H1 (cell line): Measurements from ENCODE around the gene AKR7A2. TPM values are rescaled to one million over a fixed set of nuclear protein-coding genes. Genes with fewer than 3 reads are reported as not detected.
A peak's percentile ranks its signal among the peaks of the same experiment; 100 is the strongest.

ENCODE experiments used
- CTCF ChIA-PET: fragments of 300-600 bp; sonication (Branson Sonifier 250); formaldehyde crosslinking; loops from one replicate; lab custom pipeline; 2021; ENCODE audit not compliant: partially characterized antibody; lab: Charles Lee
- POLR2A ChIA-PET: fragments of 300-600 bp; sonication (Branson Sonifier 250); formaldehyde crosslinking; loops from one replicate; lab custom pipeline; 2021; ENCODE audit warnings: inconsistent platforms; ENCODE audit not compliant: partially characterized antibody; lab: Charles Lee
- DNase-seq, 2 experiments: peaks; one replicate each; pipeline versions ENCODE4 v3.0.0 to v3.0.0-alpha.2; 2010 to 2022; ENCODE audit warnings: low spot score in 2 of 2, low read depth in 1 of 2, mixed read lengths in 1 of 2
- FAIRE-seq: peaks from 2 replicates; lab custom pipeline; 2011; peaks lifted over from hg19 to GRCh38; lab: Jason Lieb, UNC
- H2AFZ ChIP-seq: 2 replicates; pipeline ENCODE4 v1.8.1; 2012; ENCODE audit warnings: low read length, inconsistent platforms
- H2AK5ac ChIP-seq: 2 replicates; pipeline ENCODE4 v1.6.1; 2013; ENCODE audit warnings: low read depth, low read length
- H2BK120ac ChIP-seq: replicated peaks from 2 replicates; pipeline ENCODE3; 2013; ENCODE audit warnings: low read depth, low read length, inconsistent platforms
- H2BK12ac ChIP-seq: 2 replicates; pipeline ENCODE4 v1.6.1; 2013; ENCODE audit warnings: low read depth, low read length
- H2BK15ac ChIP-seq: 2 replicates; pipeline ENCODE4 v1.6.1; 2013; ENCODE audit warnings: low read length
- H2BK20ac ChIP-seq: 2 replicates; pipeline ENCODE4 v1.6.1; 2013; ENCODE audit warnings: low read length
- H2BK5ac ChIP-seq: 2 replicates; pipeline ENCODE4 v1.6.1; 2013; ENCODE audit warnings: low read depth, low read length
- H3K14ac ChIP-seq: 2 replicates; pipeline ENCODE4 v1.6.1; 2013; ENCODE audit warnings: inconsistent platforms; ENCODE audit not compliant: insufficient read length
- H3K18ac ChIP-seq: 2 replicates; pipeline ENCODE4 v1.6.1; 2013; ENCODE audit warnings: low read length; ENCODE audit errors: extremely low read depth
- H3K23ac ChIP-seq: 2 replicates; pipeline ENCODE4 v1.6.1; 2013; ENCODE audit warnings: inconsistent platforms; ENCODE audit not compliant: insufficient read length
- H3K23me2 ChIP-seq: 2 replicates; pipeline ENCODE4 v1.6.1; 2013; ENCODE audit warnings: low read depth, low read length
- H3K27ac ChIP-seq: 2 replicates; pipeline ENCODE4 v1.6.1; 2011; ENCODE audit warnings: low read depth, low read length, inconsistent platforms
- H3K27me3 ChIP-seq, 4 experiments: replicated peaks in 1 of 4; 1 replicate in 1 of 4; 2 replicates in 3 of 4; pipeline versions ENCODE4 v1.6.1 to v1.8.1; 2011 to 2013; ENCODE audit warnings: low read length in 3 of 4, mild to moderate bottlenecking in 3 of 4, inconsistent platforms in 2 of 4, mixed read lengths in 2 of 4, moderate library complexity in 1 of 4; ENCODE audit not compliant: control insufficient read depth in 3 of 4, insufficient read depth in 3 of 4; ENCODE audit errors: extremely low read depth in 1 of 4
- H3K36me3 ChIP-seq, 4 experiments: 2 replicates each; pipeline versions ENCODE4 v1.6.1 to v1.8.1; 2011 to 2013; ENCODE audit warnings: mild to moderate bottlenecking in 4 of 4, low read length in 3 of 4, moderate library complexity in 2 of 4, control low read depth in 1 of 4, inconsistent platforms in 1 of 4; ENCODE audit not compliant: insufficient read depth in 4 of 4, control insufficient read depth in 2 of 4
- H3K4ac ChIP-seq: replicated peaks from 2 replicates; pipeline ENCODE3; 2013; ENCODE audit warnings: low read length, low read depth, mixed read lengths, inconsistent platforms; ENCODE audit not compliant: insufficient read length
- H3K4me1 ChIP-seq, 4 experiments: replicated peaks in 1 of 4; 1 replicate in 1 of 4; 2 replicates in 3 of 4; pipeline versions ENCODE4 v1.6.1 to v1.8.1; 2011 to 2013; ENCODE audit warnings: low read length in 3 of 4, inconsistent platforms in 2 of 4, mixed read lengths in 1 of 4; ENCODE audit not compliant: insufficient read depth in 4 of 4, control insufficient read depth in 3 of 4
- H3K4me2 ChIP-seq, 2 experiments: 2 replicates each; pipeline versions ENCODE4 v1.6.1 to v1.8.1; 2011 to 2013; ENCODE audit warnings: low read depth in 2 of 2, low read length in 2 of 2, control low read depth in 1 of 2, inconsistent platforms in 1 of 2, mild to moderate bottlenecking in 1 of 2; ENCODE audit not compliant: insufficient read depth in 1 of 2
- H3K4me3 ChIP-seq, 4 experiments: fragments of 200-600, 300-600 bp in 1 of 4; sonication (generic), shearing (Covaris generic), sonication (Bioruptor Twin) in 1 of 4; 2 replicates each; pipeline versions ENCODE4 v1.5.1 to v1.8.1; 2011 to 2016; ENCODE audit warnings: low read length in 4 of 4, low read depth in 3 of 4, control low read depth in 2 of 4, inconsistent platforms in 2 of 4, mild to moderate bottlenecking in 2 of 4, mixed read lengths in 1 of 4, moderate library complexity in 1 of 4; ENCODE audit not compliant: insufficient read depth in 2 of 4; ENCODE audit errors: extremely low read depth in 1 of 4
- H3K56ac ChIP-seq: replicated peaks from 2 replicates; pipeline ENCODE3; 2013; ENCODE audit warnings: low read depth, mild to moderate bottlenecking, mixed read lengths, low read length, inconsistent platforms; ENCODE audit not compliant: insufficient read length
- H3K79me1 ChIP-seq: 2 replicates; pipeline ENCODE4 v1.6.1; 2013; ENCODE audit warnings: low read depth, low read length, control low read depth
- H3K79me2 ChIP-seq, 2 experiments: 2 replicates each; pipeline versions ENCODE4 v1.6.1 to v1.8.1; 2012 to 2013; ENCODE audit warnings: low read length in 2 of 2, mild to moderate bottlenecking in 2 of 2, inconsistent platforms in 1 of 2; ENCODE audit not compliant: insufficient read depth in 2 of 2, control insufficient read depth in 1 of 2
- H3K9ac ChIP-seq, 4 experiments: replicated peaks in 1 of 4; 1 replicate in 1 of 4; 2 replicates in 3 of 4; pipeline versions ENCODE4 v1.6.1 to v1.8.1; 2011 to 2013; ENCODE audit warnings: low read depth in 3 of 4, low read length in 3 of 4, control low read depth in 2 of 4, mild to moderate bottlenecking in 2 of 4, moderate library complexity in 2 of 4, inconsistent platforms in 1 of 4; ENCODE audit errors: extremely low read depth in 1 of 4
- H3K9me3 ChIP-seq, 2 experiments: 2 replicates each; pipeline versions ENCODE4 v1.6.1 to v1.8.1; 2012 to 2013; ENCODE audit warnings: mild to moderate bottlenecking in 2 of 2, moderate library complexity in 2 of 2, control low read depth in 1 of 2, inconsistent platforms in 1 of 2, low read depth in 1 of 2, low read length in 1 of 2, mixed read lengths in 1 of 2; ENCODE audit not compliant: insufficient read depth in 2 of 2
- H4K20me1 ChIP-seq, 2 experiments: replicated peaks in 1 of 2; 2 replicates each; pipeline versions ENCODE3 to v1.8.1; 2011 to 2013; ENCODE audit warnings: inconsistent platforms in 2 of 2, low read length in 2 of 2, mild to moderate bottlenecking in 1 of 2; ENCODE audit not compliant: insufficient read depth in 2 of 2, control insufficient read depth in 1 of 2
- H4K5ac ChIP-seq: 2 replicates; pipeline ENCODE4 v1.6.1; 2013; ENCODE audit warnings: low read length, low read depth, mixed read lengths, inconsistent platforms; ENCODE audit not compliant: insufficient read length
- H4K8ac ChIP-seq: 2 replicates; pipeline ENCODE4 v1.8.0; 2013; ENCODE audit warnings: mild to moderate bottlenecking, moderate library complexity, low read length, inconsistent platforms; ENCODE audit not compliant: insufficient read depth; ENCODE audit errors: extremely low read depth
- H4K91ac ChIP-seq: replicated peaks from 2 replicates; pipeline ENCODE3; 2013; ENCODE audit warnings: low read length, mixed read lengths, inconsistent platforms; ENCODE audit not compliant: insufficient read length
- CBX5 ChIP-seq: fragments of 300-800, 300-1000 bp; sonication (generic); IDR thresholded peaks from 2 replicates; pipeline ENCODE4 v1.7.1; 2016; ENCODE audit warnings: antibody characterized with exemption, low read length, low read depth
- CREB1 ChIP-seq: IDR thresholded peaks from 2 replicates; pipeline ENCODE4 v1.6.1; 2012; ENCODE audit warnings: inconsistent platforms
- HDAC2 ChIP-seq, 2 experiments: fragments of 300-600 bp in 1 of 2; sonication (generic) in 1 of 2; IDR thresholded peaks; 2 replicates each; pipeline ENCODE4 v1.6.1; 2011 to 2012; ENCODE audit warnings: low read depth in 2 of 2, low read length in 2 of 2, mild to moderate bottlenecking in 2 of 2, moderate library complexity in 2 of 2, borderline replicate concordance in 1 of 2, inconsistent platforms in 1 of 2
- MAFK ChIP-seq: IDR thresholded peaks from 2 replicates; pipeline ENCODE4 v1.6.1; 2012; ENCODE audit warnings: low read depth, mild to moderate bottlenecking, improper control_type of control experiment, low read length
- RAD21 ChIP-seq, 2 experiments: IDR thresholded peaks in 1 of 2; conservative IDR thresholded peaks in 1 of 2; 2 replicates each; pipeline ENCODE4 v1.6.1; 2011; ENCODE audit warnings: low read depth in 2 of 2, low read length in 2 of 2, improper control_type of control experiment in 1 of 2, inconsistent platforms in 1 of 2, mild to moderate bottlenecking in 1 of 2, moderate library complexity in 1 of 2
- TBP ChIP-seq: IDR thresholded peaks from 2 replicates; pipeline ENCODE4 v1.6.1; 2011; ENCODE audit warnings: low read depth, low read length, improper control_type of control experiment
- YY1 ChIP-seq: IDR thresholded peaks from 2 replicates; pipeline ENCODE4 v1.6.1; 2011; ENCODE audit warnings: low read depth, mild to moderate bottlenecking, low read length
- ZNF274 ChIP-seq: IDR thresholded peaks from 2 replicates; pipeline ENCODE4 v1.7.0; 2012; ENCODE audit warnings: low read length, borderline replicate concordance; ENCODE audit errors: extremely low read depth
- WGBS, 2 experiments: shearing (Covaris generic) in 1 of 2; methylation state at CpG; one replicate each; pipeline versions ENCODE4 v1.1.6 to v1.1.7; 2013 to 2015; ENCODE audit warnings: low lambda C conversion rate in 2 of 2, mixed read lengths in 2 of 2, inconsistent platforms in 1 of 2, low coverage in 1 of 2, missing lambda C conversion rate in 1 of 2; ENCODE audit not compliant: insufficient replicate concordance in 2 of 2, insufficient coverage in 1 of 2, insufficient read length in 1 of 2; ENCODE audit errors: extremely low coverage in 1 of 2, missing lambda C conversion rate in 1 of 2; 5-methylcytosine and 5-hydroxymethylcytosine counted together
- polyA plus RNA-seq, 7 experiments: library from polyadenylated mRNA; depleted of rRNA in 3 of 7; stranded (reverse) in 5 of 7; unstranded in 2 of 7; fragments of >200 nt in 5 of 7; fragments of 200-250 nt in 2 of 7; gene quantifications; 1 replicate in 5 of 7; 2 replicates in 1 of 7; 4 replicates in 1 of 7; pipeline versions ENCODE4 v1.2.1 to v1.2.3, GENCODE V29; 2011 to 2013; ENCODE audit warnings: missing spikeins in 2 of 7, mixed read lengths in 2 of 7
- total RNA-seq: library from RNA; stranded (reverse); fragmentation: NEBNext Ultra II Directional; extraction: Animal tissue kit (Norgen Biotek cat#: 25700); gene quantifications from 2 replicates; pipeline ENCODE4 v1.2.1, GENCODE V29; 2021
- TF ChIP-seq, protein P1 (sequence below), 3 experiments: IDR thresholded peaks; 1 replicate in 2 of 3; 2 replicates in 1 of 3; pipeline versions ENCODE4 v1.5.1 to v1.6.1; 2011; ENCODE audit warnings: low read length in 3 of 3, mild to moderate bottlenecking in 3 of 3, inconsistent platforms in 2 of 3, low read depth in 1 of 3, moderate library complexity in 1 of 3; ENCODE audit not compliant: insufficient read depth in 1 of 3; ENCODE audit errors: control extremely low read depth in 1 of 3
- TF ChIP-seq, protein P2 (sequence below): IDR thresholded peaks from 2 replicates; pipeline ENCODE4 v1.6.1; 2012; ENCODE audit warnings: inconsistent platforms

AKR7A2 gene
- total and polyA plus RNA-seq, 2 of the 8 experiments (the other 6 are each of a cell fraction or from before 2014, with no cell fraction given): 32.0 to 48.3 TPM

DNA sequence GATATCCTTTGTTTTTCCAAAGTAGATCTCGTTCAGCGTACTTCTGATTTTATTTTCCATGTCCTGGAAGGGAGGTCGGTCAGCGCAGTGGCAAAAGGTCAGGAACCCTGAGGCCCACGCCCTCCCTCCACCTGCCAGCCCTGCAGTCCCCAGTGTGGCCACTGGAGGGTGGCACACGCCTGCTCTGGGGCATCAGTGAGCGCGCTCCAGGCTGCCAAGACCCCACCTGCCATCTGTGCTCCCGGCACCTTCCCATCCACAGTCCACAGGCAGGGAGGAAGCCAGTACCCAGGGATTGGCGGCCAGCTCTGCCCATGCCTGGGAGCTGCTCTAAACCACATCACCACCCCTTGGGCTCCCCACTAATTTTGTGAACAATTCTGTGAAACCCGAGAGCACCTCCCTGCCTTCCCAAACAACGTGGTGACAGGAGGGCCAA is 32.4 kb upstream of the AKR7A2 start:
- no peak overlapping the region for H3K9ac ChIP-seq
- peak overlapping the region; percentile 24; the same call in 1 of the 2 replicates for H2BK5ac ChIP-seq
- no peak overlapping the region for H4K91ac ChIP-seq
- no peak overlapping the region for H2BK12ac ChIP-seq
- H2BK15ac ChIP-seq: no peak overlapping the region
- no peak overlapping the region for H3K27ac ChIP-seq
- peaks cover 6% of the 10 kb centered on the region in 2 experiments for H4K20me1 ChIP-seq
- ChIA-PET POLR2A (interaction anchor here (1.0 to 1.6 kb wide), 2 partner anchors 9 to 137 kb away, joined by 3 to 7 read pairs; no protein-coding TSS in a partner anchor), CTCF (interaction anchor here (0.6 to 8.0 kb wide), 34 partner anchors 10 to 1370 kb away, joined by 3 to 72 read pairs (median 4); partner anchors contain the start of gene NBL1)
- no peak overlapping the region for H2BK20ac ChIP-seq
- no peak overlapping the region for H3K4me3 ChIP-seq
- H3K14ac ChIP-seq: no peak overlapping the region
- no peak overlapping the region for H4K5ac ChIP-seq
- WGBS, 2 experiments: 84% methylated on average over 9 of the region's 12 CpGs; no CpG with 5 or more reads in 1 of the 2 experiments
- no peaks in the 10 kb centered on the region for H3K9me3 ChIP-seq
- no peak overlapping the region for H2BK120ac ChIP-seq
- H3K4me2 ChIP-seq: no peak overlapping the region
- peak; percentile 31 to 90 for DNase-seq
- H3K36me3 ChIP-seq: peaks cover 3 to 18% (median 5%) of the 10 kb centered on the region in 4 experiments; a peak in 4 of 8 replicates
- H2AK5ac ChIP-seq: no peak overlapping the region
- H4K8ac ChIP-seq: no peak overlapping the region
- H3K18ac ChIP-seq: no peak overlapping the region
- H3K4ac ChIP-seq: no peak overlapping the region
- no peak overlapping the region for H2AFZ ChIP-seq
- peaks cover 0 to 11% (median 6%) of the 10 kb centered on the region in 4 experiments; a peak in 5 of 7 replicates for H3K4me1 ChIP-seq
- no peaks in the 10 kb centered on the region; the same call in 1 of the 2 replicates for H3K79me1 ChIP-seq
- no peak for FAIRE-seq
- H3K56ac ChIP-seq: no peak overlapping the region
- H3K27me3 ChIP-seq: no peaks in the 10 kb centered on the region
- no peaks in the 10 kb centered on the region for H3K23me2 ChIP-seq
- H3K23ac ChIP-seq: no peak overlapping the region
- H3K79me2 ChIP-seq: no peaks in the 10 kb centered on the region
- TF ChIP-seq TBP (no peak), MAFK (no peak), ZNF274 (no peak), YY1 (no peak), HDAC2 (IDR thresholded peaks at IDR 0.05; ENCODE audit: borderline replicate concordance in 1 of 2, low read depth in 2 of 2, low read length in 2 of 2) (no peak), RAD21 (IDR thresholded peaks at IDR 0.05 in 1 of 2, conservative IDR thresholded peaks at IDR 0.05 in 1 of 2; ENCODE audit: low read depth in 2 of 2, low read length in 2 of 2) (peak; percentile 95 to 96), CREB1 (no peak), CBX5 (no peak)
- TF ChIP-seq, protein P1, sequence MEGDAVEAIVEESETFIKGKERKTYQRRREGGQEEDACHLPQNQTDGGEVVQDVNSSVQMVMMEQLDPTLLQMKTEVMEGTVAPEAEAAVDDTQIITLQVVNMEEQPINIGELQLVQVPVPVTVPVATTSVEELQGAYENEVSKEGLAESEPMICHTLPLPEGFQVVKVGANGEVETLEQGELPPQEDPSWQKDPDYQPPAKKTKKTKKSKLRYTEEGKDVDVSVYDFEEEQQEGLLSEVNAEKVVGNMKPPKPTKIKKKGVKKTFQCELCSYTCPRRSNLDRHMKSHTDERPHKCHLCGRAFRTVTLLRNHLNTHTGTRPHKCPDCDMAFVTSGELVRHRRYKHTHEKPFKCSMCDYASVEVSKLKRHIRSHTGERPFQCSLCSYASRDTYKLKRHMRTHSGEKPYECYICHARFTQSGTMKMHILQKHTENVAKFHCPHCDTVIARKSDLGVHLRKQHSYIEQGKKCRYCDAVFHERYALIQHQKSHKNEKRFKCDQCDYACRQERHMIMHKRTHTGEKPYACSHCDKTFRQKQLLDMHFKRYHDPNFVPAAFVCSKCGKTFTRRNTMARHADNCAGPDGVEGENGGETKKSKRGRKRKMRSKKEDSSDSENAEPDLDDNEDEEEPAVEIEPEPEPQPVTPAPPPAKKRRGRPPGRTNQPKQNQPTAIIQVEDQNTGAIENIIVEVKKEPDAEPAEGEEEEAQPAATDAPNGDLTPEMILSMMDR (IDR thresholded peaks at IDR 0.05; ENCODE audit: control extremely low read depth in 1 of 3, insufficient read depth in 1 of 3, low read depth in 1 of 3, low read length in 3 of 3): peak; percentile 90 to 98 (median 96)
- TF ChIP-seq, protein P2, sequence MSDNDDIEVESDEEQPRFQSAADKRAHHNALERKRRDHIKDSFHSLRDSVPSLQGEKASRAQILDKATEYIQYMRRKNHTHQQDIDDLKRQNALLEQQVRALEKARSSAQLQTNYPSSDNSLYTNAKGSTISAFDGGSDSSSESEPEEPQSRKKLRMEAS: peak; percentile 59; the same call in 1 of the 2 replicates
